Medulla oblongata (tissue), 1 donor: ENCODE results near the gene DGKA.
"Not testable (repeated sequence)": the region's sequence is repeated elsewhere in the genome, so short reads cannot be mapped to it uniquely, and the experiment has no call there.

Experiments
- DNase-seq: peaks from one replicate; pipeline ENCODE4 v3.0.0-alpha.2; 2015; ENCODE audit errors: extremely low spot score

The DGKA gene

DNA sequence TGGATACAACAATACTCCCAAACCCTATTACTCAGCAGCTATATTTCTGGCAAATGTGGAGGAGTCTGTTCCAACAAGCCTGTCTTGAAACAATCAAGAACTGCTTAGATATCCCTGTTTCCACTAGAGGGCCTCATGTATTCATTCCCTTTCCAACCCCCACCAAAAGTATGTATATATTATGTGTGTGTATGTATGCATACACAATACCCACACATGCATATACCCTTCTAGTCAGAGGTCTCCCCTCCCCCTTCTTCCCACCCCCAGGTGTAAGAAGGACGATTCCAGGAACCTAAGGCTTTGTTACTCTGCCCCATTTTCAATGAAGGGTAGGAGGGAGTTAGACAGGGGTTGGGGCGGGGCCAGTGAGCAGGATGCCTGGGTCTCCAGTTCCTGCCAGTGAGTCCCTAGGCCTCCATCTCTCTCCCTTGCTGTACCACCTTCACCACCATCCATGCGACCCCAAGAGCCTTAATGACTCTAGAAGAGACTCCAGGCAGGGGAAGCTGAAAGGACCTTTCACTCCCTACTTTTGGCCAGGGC is at the start of gene DGKA:
TSS of gene DGKA (plus strand) at position 392 of the 546 bp plus-strand sequence. CDS start 5,342 bp downstream, outside the sequence.
- peak; percentile 55 for DNase-seq

GRCh38 chr12:55885113-55885512 is 45.8 kb upstream of the DGKA start:
- no peak for DNase-seq

- no peak for DNase-seq
Measured at GRCh38 chr12:55891310-55891709, 39.7 kb upstream of the DGKA start.

DNA sequence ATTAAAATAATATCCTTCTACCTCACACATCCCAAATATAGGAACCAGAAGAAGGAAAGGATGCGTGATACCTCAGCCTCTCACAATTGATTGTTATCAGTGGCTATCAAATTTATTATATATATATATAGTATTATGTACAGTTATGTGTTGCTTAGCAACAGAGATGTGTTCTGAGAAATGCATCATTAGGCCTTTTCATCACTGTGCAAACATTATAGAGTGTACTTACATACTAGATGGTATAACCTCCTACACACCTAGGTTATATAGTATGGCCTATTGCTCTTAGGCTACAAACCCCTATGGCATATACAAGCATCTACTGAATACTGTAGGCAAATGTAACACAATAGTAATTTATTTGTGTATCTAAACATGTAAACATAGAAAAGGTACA is 37.2 kb upstream of the DGKA start:
- no peak for DNase-seq

DNA sequence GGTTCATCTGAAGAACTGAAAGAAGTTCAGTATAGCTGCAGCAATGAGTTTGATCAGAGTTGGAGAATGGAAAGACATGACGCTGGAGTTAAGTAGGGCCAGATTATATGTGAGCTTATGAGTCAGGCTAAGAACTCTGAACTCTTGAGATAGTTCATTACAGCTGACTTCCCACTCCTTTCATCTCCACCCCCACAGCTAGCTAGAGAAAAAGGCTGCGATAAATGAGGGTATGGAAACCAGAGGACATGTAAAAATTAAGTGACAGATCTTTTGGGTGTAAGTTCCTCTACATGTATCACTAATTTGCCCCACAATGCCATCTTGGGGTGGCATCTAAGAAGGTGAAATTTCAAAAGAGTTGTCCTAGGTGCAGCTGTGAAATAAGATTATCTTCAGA is 31.9 kb upstream of the DGKA start:
- DNase-seq, result no peak

DNA sequence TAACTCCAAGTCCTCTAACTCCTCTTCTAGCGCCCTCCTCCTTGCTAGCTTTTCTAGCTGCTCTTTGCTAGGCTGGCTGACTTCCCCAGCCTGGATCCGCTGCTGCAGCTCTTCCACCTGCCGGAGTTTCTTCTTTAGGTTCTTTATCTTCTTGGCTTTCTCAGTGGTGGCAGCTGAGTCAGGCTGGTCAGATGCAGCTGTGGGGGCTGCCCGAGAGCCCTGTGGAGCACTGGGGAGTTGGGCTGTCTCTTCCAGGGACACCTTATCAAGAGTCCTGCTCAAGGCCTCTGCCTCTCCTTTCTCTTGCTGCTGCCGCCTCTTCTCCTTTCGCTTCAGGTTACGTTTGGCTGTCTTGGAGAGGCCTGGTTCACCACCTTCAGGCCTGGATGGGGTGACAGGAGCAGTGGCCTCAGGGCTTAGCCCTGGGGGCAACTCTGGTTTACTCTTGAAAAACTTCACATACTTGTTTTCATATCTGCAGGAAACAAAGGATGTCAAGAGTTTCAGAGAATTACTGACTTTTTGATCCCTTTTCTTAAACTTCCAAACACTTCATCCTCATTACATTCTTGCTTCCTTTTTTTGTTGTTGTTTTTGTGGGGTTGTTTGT is 29.0 kb upstream of the DGKA start:
- DNase-seq, result no peak

DNA sequence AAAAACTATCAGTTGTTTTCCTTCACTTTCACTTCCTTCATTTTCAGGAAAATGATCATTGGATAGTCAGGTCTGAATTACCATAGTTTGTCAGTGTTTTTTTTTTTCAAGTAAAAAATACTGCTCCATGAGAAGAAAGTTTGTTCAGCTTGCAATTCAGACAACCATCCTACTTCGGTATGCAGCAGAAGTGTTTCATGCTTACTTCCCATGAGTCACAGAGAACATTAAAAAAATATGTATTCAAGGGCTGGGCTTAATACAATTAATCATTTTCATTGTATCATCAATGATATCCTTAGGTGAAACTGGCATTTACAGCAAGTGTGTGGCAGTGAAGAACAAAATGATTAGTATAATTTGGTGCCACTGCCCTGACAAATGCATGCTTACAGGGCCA is 24.9 kb upstream of the DGKA start:
- DNase-seq, result no peak

DNA sequence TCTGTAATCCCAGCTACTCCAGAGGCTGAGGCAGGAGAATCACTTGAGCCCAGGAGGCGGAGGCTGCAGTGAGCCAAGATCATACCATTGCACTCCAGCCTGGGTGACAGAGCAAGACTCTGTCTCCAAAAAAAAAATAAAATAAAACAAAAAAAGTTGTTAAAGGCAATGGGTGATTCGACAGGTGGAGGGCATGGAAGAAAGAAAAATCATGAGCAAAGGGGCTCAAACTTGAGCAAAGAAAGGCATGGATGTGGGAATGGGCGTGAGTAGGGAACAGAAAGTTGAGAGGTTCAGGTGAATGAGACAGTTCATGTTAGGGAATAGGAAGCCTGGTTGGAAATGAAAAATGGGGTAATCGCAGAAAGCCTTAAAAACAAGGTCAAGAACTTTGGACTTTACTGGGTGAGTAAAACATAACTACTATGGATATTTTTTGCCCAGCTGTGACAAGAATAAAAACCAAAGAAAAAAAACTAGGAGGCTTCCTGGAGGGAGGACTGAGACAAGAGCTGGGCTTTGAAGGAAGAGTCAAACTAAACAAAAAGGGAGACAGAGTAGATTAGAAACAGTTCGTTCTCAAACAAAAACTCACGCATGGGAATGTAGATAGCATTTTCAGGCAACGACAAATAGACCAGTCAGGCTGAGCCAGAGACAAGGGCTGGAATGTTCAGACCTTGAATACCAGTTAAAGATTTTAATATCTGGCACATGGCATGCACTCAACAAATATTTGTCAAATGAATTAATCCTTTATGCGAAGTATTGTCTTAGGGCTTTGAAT is 22.0 kb upstream of the DGKA start:
- peak; percentile 30 for DNase-seq

DNA sequence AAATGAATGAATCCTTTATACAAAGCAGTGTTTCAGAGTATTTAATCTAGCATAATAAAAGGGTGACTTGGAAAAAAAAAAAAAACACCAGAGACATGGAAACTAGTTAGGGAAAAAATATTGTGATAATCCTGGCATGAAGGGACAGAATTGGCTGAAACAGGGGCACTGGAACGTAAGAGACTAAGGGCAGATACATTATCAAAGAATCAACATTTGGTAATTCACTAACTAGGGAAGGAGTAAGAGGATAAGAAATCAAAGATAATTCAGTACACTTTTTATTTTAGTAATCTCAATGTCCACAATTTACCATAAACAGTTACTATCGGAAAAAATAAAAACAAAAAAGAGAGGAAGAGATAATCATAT is 21.5 kb upstream of the DGKA start:
- DNase-seq, result no peak

DNA sequence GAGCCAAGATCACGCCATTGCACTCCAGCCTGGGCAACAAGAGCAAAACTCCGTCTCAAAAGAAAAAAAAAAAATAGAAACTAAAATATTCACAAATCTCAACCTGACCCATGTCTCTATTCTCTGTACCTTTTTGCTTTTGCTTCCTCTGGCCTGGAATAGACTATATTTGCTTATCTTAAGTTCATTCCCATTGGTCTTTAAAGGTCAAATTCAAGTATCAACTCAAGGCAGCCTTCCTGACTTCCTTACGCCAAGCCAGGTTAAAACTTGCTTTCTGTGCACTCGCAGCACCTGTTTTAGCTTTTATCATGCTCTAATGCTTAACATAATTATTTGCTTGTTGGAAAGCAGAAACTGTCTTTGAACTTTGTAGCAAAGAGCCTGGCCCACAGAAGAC is 18.1 kb upstream of the DGKA start:
- DNase-seq, result no peak

DNA sequence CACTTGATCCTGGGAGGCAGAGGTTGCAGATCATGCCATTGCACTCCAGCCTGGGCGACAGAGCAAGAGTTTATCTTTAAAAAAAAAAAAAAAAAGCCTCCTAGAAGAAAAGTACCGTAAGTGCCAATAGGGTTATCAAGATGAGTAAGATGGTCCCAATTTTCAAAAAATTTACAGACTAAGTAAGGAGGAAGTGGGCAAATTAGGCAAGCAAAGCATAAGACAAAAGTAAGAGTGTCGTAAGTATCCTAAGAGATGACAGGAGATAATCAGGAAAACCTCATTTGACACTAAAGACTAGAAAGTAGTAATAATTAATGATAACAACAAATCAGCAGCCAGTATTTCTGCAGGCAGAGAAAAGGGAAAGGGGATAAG is 15.5 kb upstream of the DGKA start:
- no peak for DNase-seq

- not testable (repeated sequence) for DNase-seq
Measured at GRCh38 chr12:55919032-55919431, 11.9 kb upstream of the DGKA start.

DNA sequence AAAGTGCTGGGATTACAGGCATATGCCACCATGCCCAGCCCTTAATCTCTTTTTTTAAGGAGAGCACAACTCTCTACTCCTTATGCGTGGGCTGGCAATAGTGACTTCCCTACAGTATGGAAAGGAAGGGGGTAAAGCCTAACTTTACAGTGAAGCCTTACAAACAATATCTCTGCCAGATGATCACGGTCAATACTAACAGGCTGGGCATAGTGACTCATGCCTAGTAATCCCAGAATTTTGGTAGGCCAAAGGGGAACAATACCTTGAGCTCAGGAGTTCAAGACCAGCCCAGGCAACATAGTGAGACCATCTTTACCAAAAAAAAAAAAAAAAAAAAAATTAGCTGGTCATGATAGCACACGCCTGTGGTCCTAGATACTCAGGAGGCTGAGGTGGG is 8.8 kb upstream of the DGKA start:
- no peak for DNase-seq

- DNase-seq, result not testable (repeated sequence)
Measured at GRCh38 chr12:55923648-55924047, 7.3 kb upstream of the DGKA start.

DNA sequence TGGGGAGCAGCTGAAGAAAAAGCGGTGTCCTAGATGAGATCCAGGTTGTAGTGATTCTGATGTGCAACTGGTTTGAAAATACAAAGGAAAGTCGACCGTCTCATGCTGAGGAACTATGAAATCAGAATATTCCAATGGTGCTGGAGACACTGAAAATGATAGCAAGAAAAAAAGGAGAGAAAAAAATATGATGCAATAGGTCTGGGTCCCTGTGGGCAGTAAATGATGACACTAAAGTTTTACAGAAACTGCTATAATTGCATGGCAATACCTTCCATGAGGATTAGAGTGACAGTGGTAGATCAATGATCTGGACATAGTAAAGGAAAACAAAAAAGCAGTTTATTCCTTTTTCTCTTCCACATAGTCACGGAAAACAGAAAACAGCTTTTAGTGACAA is 5.6 kb upstream of the DGKA start:
- DNase-seq, result no peak

DNA sequence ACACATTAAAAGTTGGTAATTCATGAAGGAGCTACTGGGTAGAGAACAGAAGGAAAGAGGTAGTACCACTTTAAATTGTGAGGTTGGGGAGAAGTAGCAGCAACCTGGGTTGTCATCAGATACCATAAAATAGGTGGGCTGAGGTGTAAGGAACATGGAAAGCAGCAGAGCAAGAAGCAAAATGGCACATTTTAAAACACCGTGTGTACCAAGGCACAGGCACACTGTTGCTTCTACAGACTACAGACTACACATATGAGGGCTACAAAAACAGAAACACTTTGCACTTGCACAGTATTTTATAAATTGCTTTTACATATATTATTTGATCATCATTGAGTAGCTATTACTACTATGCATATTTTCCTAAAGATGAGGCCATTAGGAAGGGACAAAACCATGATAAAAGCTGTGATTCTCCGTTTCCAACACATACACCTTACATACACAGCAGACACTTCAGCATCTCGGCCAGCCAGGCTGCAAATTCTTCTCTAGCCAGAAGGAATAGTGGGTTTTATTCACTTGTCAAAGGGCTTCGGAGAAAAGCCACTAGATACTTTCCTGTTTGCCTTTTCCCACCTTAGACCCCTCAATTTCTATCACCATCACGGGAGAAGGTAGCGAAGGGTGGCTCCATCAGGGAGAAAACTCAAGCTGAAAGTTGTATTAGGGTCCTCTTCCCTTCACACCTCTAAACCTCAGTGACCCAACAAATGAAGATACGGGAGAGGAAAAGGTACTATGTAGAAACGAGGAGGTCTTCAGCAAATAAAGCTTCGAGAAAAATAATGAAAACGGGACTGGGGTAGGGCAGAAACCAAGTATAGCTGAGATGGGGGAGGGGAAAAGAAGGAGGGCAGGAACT is 4.9 kb upstream of the DGKA start:
- no peak for DNase-seq

GRCh38 chr12:55926738-55927587 is 4.0 kb upstream of the DGKA start:
- peak; percentile 93 for DNase-seq

DNA sequence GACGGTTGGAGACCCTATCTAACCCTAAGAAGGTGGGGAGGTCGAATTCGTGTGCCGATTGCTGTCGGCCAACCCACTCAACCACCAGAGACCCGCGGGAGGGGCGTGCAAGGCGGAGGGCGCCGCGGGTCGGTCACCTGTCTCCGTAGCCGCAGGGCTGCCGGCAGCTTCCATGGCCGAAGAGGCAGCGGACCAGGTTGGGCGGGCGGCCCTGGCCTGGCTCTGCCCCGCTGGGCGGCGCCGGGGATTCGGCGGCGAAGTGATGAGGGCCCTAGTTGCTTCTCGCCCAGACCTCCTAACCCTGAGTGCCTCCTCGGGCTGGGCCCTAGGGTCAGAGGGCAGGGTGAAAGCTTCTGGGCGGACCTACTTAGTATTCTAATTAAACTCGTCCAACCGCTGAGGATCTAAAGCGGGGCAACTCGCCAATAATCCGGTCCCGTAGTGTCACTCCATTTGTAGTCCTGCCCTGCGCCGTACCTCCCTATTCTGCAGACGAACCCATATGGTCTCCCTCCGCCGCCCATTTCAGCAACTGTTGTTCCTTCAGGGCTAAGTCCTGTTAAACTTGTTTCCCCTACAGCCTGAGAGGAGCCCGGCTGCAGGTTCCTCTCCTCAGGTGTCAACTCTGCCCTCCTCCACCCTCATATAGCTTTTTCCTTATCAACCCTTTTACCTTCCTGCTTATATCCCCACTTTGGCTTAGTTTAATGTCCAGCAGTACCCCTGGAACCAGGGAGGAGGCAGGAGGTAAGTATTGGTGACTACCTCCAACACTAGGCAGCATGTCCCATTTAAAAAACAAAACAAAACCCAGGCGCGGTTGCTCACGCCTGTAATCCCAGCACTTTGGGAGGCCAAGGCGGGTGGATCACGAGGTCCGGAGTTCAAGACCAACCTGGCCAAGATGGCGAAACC is 3.1 kb upstream of the DGKA start, which contains the start of gene PYM1:
TSS of gene PYM1 (minus strand) at position 307 of the 915 bp plus-strand sequence. CDS start at position 174, 133 bp downstream.
- peak; percentile 76 for DNase-seq

DNA sequence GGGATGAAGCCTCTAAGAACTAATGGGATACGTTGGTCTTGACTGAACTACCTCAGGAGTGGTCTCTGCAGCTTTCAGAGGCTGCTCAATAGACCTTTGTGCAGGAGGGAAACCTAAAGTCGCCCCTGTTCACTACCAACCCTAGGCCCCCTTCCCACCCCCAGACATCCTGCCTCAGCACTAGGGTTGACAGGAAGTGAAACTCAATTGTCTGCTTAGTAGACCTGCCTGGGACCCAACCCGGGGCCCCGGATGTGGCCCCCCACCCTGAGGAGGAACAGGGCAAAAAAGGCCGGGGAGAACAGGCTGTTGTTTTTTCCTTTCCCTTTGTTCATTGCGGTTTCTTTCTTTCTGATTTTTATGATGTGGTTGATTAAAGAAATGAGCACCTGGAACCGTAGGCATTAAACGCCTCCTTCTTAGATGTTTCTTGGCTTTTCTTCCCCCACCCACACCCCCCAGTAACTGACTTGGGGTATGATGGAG is 1.6 kb upstream of the DGKA start:
- peak; percentile 39 for DNase-seq

DNA sequence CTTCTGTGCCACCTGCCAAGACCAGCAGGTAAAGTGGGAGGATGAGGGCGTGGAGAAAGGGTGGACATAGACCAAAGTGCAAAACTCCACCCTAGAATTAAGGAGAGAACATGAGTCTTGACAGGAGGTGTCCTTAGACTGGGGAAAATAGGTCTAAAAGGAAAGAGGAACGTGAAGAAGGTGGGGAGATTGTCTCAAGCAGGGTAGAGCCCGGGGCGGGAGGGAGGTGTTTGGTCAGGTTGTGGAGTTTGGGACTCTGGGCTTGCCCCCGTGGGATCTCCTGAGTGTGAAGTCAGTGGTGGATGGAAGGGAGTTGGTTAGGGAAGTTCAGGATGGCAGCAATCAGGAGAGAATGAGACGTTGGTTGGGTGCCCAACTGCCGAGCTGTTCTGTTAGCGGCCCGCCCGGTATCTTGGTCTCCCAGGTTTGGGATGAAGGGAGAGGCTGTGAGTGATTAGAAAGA is 386 bp downstream of the DGKA start:
- no peak for DNase-seq
